Keratinocyte (primary cell): ENCODE data around the gene SLC22A3.

Experiments used
- CTCF ChIP-seq, 3 experiments: IDR thresholded peaks in 1 of 3; conservative IDR thresholded peaks in 1 of 3; optimal IDR thresholded peaks in 1 of 3; 2 replicates in 2 of 3; 3 replicates in 1 of 3; pipeline versions ENCODE3 to v1.5.1; 2011; ENCODE audit warnings: low read length in 3 of 3, mild to moderate bottlenecking in 3 of 3, moderate library complexity in 2 of 3, control low read depth in 1 of 3, inconsistent platforms in 1 of 3; ENCODE audit not compliant: insufficient read depth in 2 of 3; ENCODE audit errors: extremely low read depth in 1 of 3
- EZH2 ChIP-seq: IDR thresholded peaks from one replicate; pipeline ENCODE4 v1.6.1; 2012; ENCODE audit warnings: inconsistent platforms, mild to moderate bottlenecking, low read length, moderate library complexity

DNA sequence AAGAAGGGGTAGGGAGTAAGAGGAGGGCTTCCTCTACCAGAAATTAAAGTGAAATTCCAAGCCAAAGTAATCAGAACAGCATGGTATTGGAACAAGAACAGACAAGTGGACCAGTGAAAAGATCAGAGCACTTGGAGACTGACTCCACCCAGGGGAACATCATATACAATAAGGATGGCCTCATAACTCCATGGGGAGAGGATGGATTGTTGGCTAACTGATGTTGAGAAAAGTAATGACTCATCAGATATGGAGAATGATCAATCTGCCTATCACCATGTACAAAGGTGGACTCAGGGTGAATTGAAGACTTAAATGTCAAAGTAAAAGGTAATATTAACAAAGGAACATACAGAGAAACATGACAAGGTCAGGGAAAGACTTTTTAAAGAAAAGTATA lies 12.8 kb downstream of the SLC22A3 start:
- TF ChIP-seq CTCF (optimal IDR thresholded peaks at IDR 0.05 in 1 of 3, IDR thresholded peaks at IDR 0.05 in 1 of 3, conservative IDR thresholded peaks at IDR 0.05 in 1 of 3; ENCODE audit: extremely low read depth in 1 of 3, insufficient read depth in 2 of 3, low read length in 3 of 3) (no peak), EZH2 (no peak)
